H1 (cell line): Measurements from ENCODE around the gene RD3L. TPM values are rescaled to one million over a fixed set of nuclear protein-coding genes. Genes with fewer than 3 reads are reported as not detected.

Experiments used
- CTCF ChIA-PET: fragments of 300-600 bp; sonication (Branson Sonifier 250); formaldehyde crosslinking; loops from one replicate; lab custom pipeline; 2021; ENCODE audit not compliant: partially characterized antibody; lab: Charles Lee
- POLR2A ChIA-PET: fragments of 300-600 bp; sonication (Branson Sonifier 250); formaldehyde crosslinking; loops from one replicate; lab custom pipeline; 2021; ENCODE audit warnings: inconsistent platforms; ENCODE audit not compliant: partially characterized antibody; lab: Charles Lee
- DNase-seq, 2 experiments: peaks; one replicate each; pipeline versions ENCODE4 v3.0.0 to v3.0.0-alpha.2; 2010 to 2022; ENCODE audit warnings: low spot score in 2 of 2, low read depth in 1 of 2, mixed read lengths in 1 of 2
- FAIRE-seq: peaks from 2 replicates; lab custom pipeline; 2011; peaks lifted over from hg19 to GRCh38; lab: Jason Lieb, UNC
- H2AFZ ChIP-seq: 2 replicates; pipeline ENCODE4 v1.8.1; 2012; ENCODE audit warnings: low read length, inconsistent platforms
- H2AK5ac ChIP-seq: 2 replicates; pipeline ENCODE4 v1.6.1; 2013; ENCODE audit warnings: low read depth, low read length
- H2BK120ac ChIP-seq: replicated peaks from 2 replicates; pipeline ENCODE3; 2013; ENCODE audit warnings: low read depth, low read length, inconsistent platforms
- H2BK12ac ChIP-seq: 2 replicates; pipeline ENCODE4 v1.6.1; 2013; ENCODE audit warnings: low read depth, low read length
- H2BK15ac ChIP-seq: 2 replicates; pipeline ENCODE4 v1.6.1; 2013; ENCODE audit warnings: low read length
- H2BK20ac ChIP-seq: 2 replicates; pipeline ENCODE4 v1.6.1; 2013; ENCODE audit warnings: low read length
- H2BK5ac ChIP-seq: 2 replicates; pipeline ENCODE4 v1.6.1; 2013; ENCODE audit warnings: low read depth, low read length
- H3K14ac ChIP-seq: 2 replicates; pipeline ENCODE4 v1.6.1; 2013; ENCODE audit warnings: inconsistent platforms; ENCODE audit not compliant: insufficient read length
- H3K18ac ChIP-seq: 2 replicates; pipeline ENCODE4 v1.6.1; 2013; ENCODE audit warnings: low read length; ENCODE audit errors: extremely low read depth
- H3K23ac ChIP-seq: 2 replicates; pipeline ENCODE4 v1.6.1; 2013; ENCODE audit warnings: inconsistent platforms; ENCODE audit not compliant: insufficient read length
- H3K23me2 ChIP-seq: 2 replicates; pipeline ENCODE4 v1.6.1; 2013; ENCODE audit warnings: low read depth, low read length
- H3K27ac ChIP-seq: 2 replicates; pipeline ENCODE4 v1.6.1; 2011; ENCODE audit warnings: low read depth, low read length, inconsistent platforms
- H3K27me3 ChIP-seq, 4 experiments: replicated peaks in 1 of 4; 1 replicate in 1 of 4; 2 replicates in 3 of 4; pipeline versions ENCODE4 v1.6.1 to v1.8.1; 2011 to 2013; ENCODE audit warnings: low read length in 3 of 4, mild to moderate bottlenecking in 3 of 4, inconsistent platforms in 2 of 4, mixed read lengths in 2 of 4, moderate library complexity in 1 of 4; ENCODE audit not compliant: control insufficient read depth in 3 of 4, insufficient read depth in 3 of 4; ENCODE audit errors: extremely low read depth in 1 of 4
- H3K36me3 ChIP-seq, 4 experiments: 2 replicates each; pipeline versions ENCODE4 v1.6.1 to v1.8.1; 2011 to 2013; ENCODE audit warnings: mild to moderate bottlenecking in 4 of 4, low read length in 3 of 4, moderate library complexity in 2 of 4, control low read depth in 1 of 4, inconsistent platforms in 1 of 4; ENCODE audit not compliant: insufficient read depth in 4 of 4, control insufficient read depth in 2 of 4
- H3K4ac ChIP-seq: replicated peaks from 2 replicates; pipeline ENCODE3; 2013; ENCODE audit warnings: low read length, low read depth, mixed read lengths, inconsistent platforms; ENCODE audit not compliant: insufficient read length
- H3K4me1 ChIP-seq, 4 experiments: replicated peaks in 1 of 4; 1 replicate in 1 of 4; 2 replicates in 3 of 4; pipeline versions ENCODE4 v1.6.1 to v1.8.1; 2011 to 2013; ENCODE audit warnings: low read length in 3 of 4, inconsistent platforms in 2 of 4, mixed read lengths in 1 of 4; ENCODE audit not compliant: insufficient read depth in 4 of 4, control insufficient read depth in 3 of 4
- H3K4me2 ChIP-seq, 2 experiments: 2 replicates each; pipeline versions ENCODE4 v1.6.1 to v1.8.1; 2011 to 2013; ENCODE audit warnings: low read depth in 2 of 2, low read length in 2 of 2, control low read depth in 1 of 2, inconsistent platforms in 1 of 2, mild to moderate bottlenecking in 1 of 2; ENCODE audit not compliant: insufficient read depth in 1 of 2
- H3K4me3 ChIP-seq, 4 experiments: fragments of 200-600, 300-600 bp in 1 of 4; sonication (generic), shearing (Covaris generic), sonication (Bioruptor Twin) in 1 of 4; 2 replicates each; pipeline versions ENCODE4 v1.5.1 to v1.8.1; 2011 to 2016; ENCODE audit warnings: low read length in 4 of 4, low read depth in 3 of 4, control low read depth in 2 of 4, inconsistent platforms in 2 of 4, mild to moderate bottlenecking in 2 of 4, mixed read lengths in 1 of 4, moderate library complexity in 1 of 4; ENCODE audit not compliant: insufficient read depth in 2 of 4; ENCODE audit errors: extremely low read depth in 1 of 4
- H3K56ac ChIP-seq: replicated peaks from 2 replicates; pipeline ENCODE3; 2013; ENCODE audit warnings: low read depth, mild to moderate bottlenecking, mixed read lengths, low read length, inconsistent platforms; ENCODE audit not compliant: insufficient read length
- H3K79me1 ChIP-seq: 2 replicates; pipeline ENCODE4 v1.6.1; 2013; ENCODE audit warnings: low read depth, low read length, control low read depth
- H3K79me2 ChIP-seq, 2 experiments: 2 replicates each; pipeline versions ENCODE4 v1.6.1 to v1.8.1; 2012 to 2013; ENCODE audit warnings: low read length in 2 of 2, mild to moderate bottlenecking in 2 of 2, inconsistent platforms in 1 of 2; ENCODE audit not compliant: insufficient read depth in 2 of 2, control insufficient read depth in 1 of 2
- H3K9ac ChIP-seq, 4 experiments: replicated peaks in 1 of 4; 1 replicate in 1 of 4; 2 replicates in 3 of 4; pipeline versions ENCODE4 v1.6.1 to v1.8.1; 2011 to 2013; ENCODE audit warnings: low read depth in 3 of 4, low read length in 3 of 4, control low read depth in 2 of 4, mild to moderate bottlenecking in 2 of 4, moderate library complexity in 2 of 4, inconsistent platforms in 1 of 4; ENCODE audit errors: extremely low read depth in 1 of 4
- H3K9me3 ChIP-seq, 2 experiments: 2 replicates each; pipeline versions ENCODE4 v1.6.1 to v1.8.1; 2012 to 2013; ENCODE audit warnings: mild to moderate bottlenecking in 2 of 2, moderate library complexity in 2 of 2, control low read depth in 1 of 2, inconsistent platforms in 1 of 2, low read depth in 1 of 2, low read length in 1 of 2, mixed read lengths in 1 of 2; ENCODE audit not compliant: insufficient read depth in 2 of 2
- H4K20me1 ChIP-seq, 2 experiments: replicated peaks in 1 of 2; 2 replicates each; pipeline versions ENCODE3 to v1.8.1; 2011 to 2013; ENCODE audit warnings: inconsistent platforms in 2 of 2, low read length in 2 of 2, mild to moderate bottlenecking in 1 of 2; ENCODE audit not compliant: insufficient read depth in 2 of 2, control insufficient read depth in 1 of 2
- H4K5ac ChIP-seq: 2 replicates; pipeline ENCODE4 v1.6.1; 2013; ENCODE audit warnings: low read length, low read depth, mixed read lengths, inconsistent platforms; ENCODE audit not compliant: insufficient read length
- H4K8ac ChIP-seq: 2 replicates; pipeline ENCODE4 v1.8.0; 2013; ENCODE audit warnings: mild to moderate bottlenecking, moderate library complexity, low read length, inconsistent platforms; ENCODE audit not compliant: insufficient read depth; ENCODE audit errors: extremely low read depth
- H4K91ac ChIP-seq: replicated peaks from 2 replicates; pipeline ENCODE3; 2013; ENCODE audit warnings: low read length, mixed read lengths, inconsistent platforms; ENCODE audit not compliant: insufficient read length
- ASH2L ChIP-seq: fragments of 200-600, 300-600 bp; sonication (generic); IDR thresholded peaks from one replicate; pipeline ENCODE4 v1.7.1; 2017; ENCODE audit warnings: low read length
- CHD2 ChIP-seq: IDR thresholded peaks from 2 replicates; pipeline ENCODE4 v1.6.1; 2012; ENCODE audit warnings: low read length, improper control_type of control experiment
- E2F6 ChIP-seq: IDR thresholded peaks from 2 replicates; pipeline ENCODE4 v1.6.1; 2012; ENCODE audit warnings: inconsistent platforms
- KDM4A ChIP-seq: IDR thresholded peaks from one replicate; pipeline ENCODE4 v1.7.1; 2012; ENCODE audit warnings: low read depth, mild to moderate bottlenecking, moderate library complexity, low read length, inconsistent platforms; ENCODE audit not compliant: severe bottlenecking
- POLR2A ChIP-seq, 2 experiments: IDR thresholded peaks; 1 replicate in 1 of 2; 2 replicates in 1 of 2; pipeline ENCODE4 v1.6.1; 2011; ENCODE audit warnings: low read depth in 2 of 2, low read length in 2 of 2, mild to moderate bottlenecking in 2 of 2; ENCODE audit errors: control extremely low read depth in 1 of 2
- RNF2 ChIP-seq: fragments of 200-900, 300-1000 bp; sonication (generic); IDR thresholded peaks from 2 replicates; pipeline ENCODE4 v1.7.1; 2016; ENCODE audit warnings: borderline replicate concordance, low read depth, mild to moderate bottlenecking, antibody characterized with exemption, low read length; ENCODE audit not compliant: poor library complexity, severe bottlenecking; ENCODE audit errors: missing control alignments
- SAP30 ChIP-seq: fragments of 300-600 bp; sonication (generic); IDR thresholded peaks from 2 replicates; pipeline ENCODE4 v1.7.1; 2012; ENCODE audit warnings: low read length, moderate library complexity, mild to moderate bottlenecking, inconsistent platforms; ENCODE audit not compliant: insufficient read depth, insufficient replicate concordance
- SP1 ChIP-seq: IDR thresholded peaks from 2 replicates; pipeline ENCODE4 v1.6.1; 2011; ENCODE audit warnings: low read depth, low read length
- TAF1 ChIP-seq: IDR thresholded peaks from 2 replicates; pipeline ENCODE4 v1.6.1; 2011; ENCODE audit warnings: mild to moderate bottlenecking, low read depth, low read length
- TCF12 ChIP-seq: IDR thresholded peaks from 2 replicates; pipeline ENCODE4 v1.6.1; 2011; ENCODE audit warnings: low read depth, mild to moderate bottlenecking, low read length
- WGBS, 2 experiments: shearing (Covaris generic) in 1 of 2; methylation state at CpG; one replicate each; pipeline versions ENCODE4 v1.1.6 to v1.1.7; 2013 to 2015; ENCODE audit warnings: low lambda C conversion rate in 2 of 2, mixed read lengths in 2 of 2, inconsistent platforms in 1 of 2, low coverage in 1 of 2, missing lambda C conversion rate in 1 of 2; ENCODE audit not compliant: insufficient replicate concordance in 2 of 2, insufficient coverage in 1 of 2, insufficient read length in 1 of 2; ENCODE audit errors: extremely low coverage in 1 of 2, missing lambda C conversion rate in 1 of 2; 5-methylcytosine and 5-hydroxymethylcytosine counted together
- polyA plus RNA-seq, 7 experiments: library from polyadenylated mRNA; depleted of rRNA in 3 of 7; stranded (reverse) in 5 of 7; unstranded in 2 of 7; fragments of >200 nt in 5 of 7; fragments of 200-250 nt in 2 of 7; gene quantifications; 1 replicate in 5 of 7; 2 replicates in 1 of 7; 4 replicates in 1 of 7; pipeline versions ENCODE4 v1.2.1 to v1.2.3, GENCODE V29; 2011 to 2013; ENCODE audit warnings: missing spikeins in 2 of 7, mixed read lengths in 2 of 7
- total RNA-seq: library from RNA; stranded (reverse); fragmentation: NEBNext Ultra II Directional; extraction: Animal tissue kit (Norgen Biotek cat#: 25700); gene quantifications from 2 replicates; pipeline ENCODE4 v1.2.1, GENCODE V29; 2021
- TF ChIP-seq, protein P1 (sequence below): IDR thresholded peaks from 2 replicates; pipeline ENCODE4 v1.6.1; 2012; ENCODE audit warnings: low read length, inconsistent platforms

Gene RD3L
- total and polyA plus RNA-seq, 2 of the 8 experiments (the other 6 are each of a cell fraction or from before 2014, with no cell fraction given), result not detected

DNA sequence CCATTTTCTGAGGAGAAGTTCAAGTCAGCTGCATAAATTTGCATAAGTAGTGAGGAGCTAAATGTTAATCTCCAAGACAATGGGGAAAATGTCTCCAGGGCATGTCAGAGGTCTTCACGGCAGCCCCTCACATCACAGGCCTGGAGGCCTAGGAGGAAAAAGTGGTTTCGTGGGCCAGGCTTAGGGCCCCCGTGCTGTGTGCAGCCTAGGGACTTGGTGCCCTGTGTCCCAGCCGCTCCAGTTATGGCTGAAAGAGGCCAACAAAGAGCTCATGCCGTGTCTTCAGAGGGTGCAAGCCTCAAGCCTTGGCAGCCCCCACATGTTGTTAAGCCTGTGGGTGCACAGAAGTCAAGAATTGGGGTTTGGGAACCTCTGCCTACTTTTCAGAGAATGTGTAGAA, 41.9 kb upstream of the RD3L start:
- ChIA-PET CTCF (interaction anchor here (0.8 to 1.7 kb wide), 3 partner anchors 11 to 85 kb away, joined by 3 to 4 read pairs (median 3); no protein-coding TSS in a partner anchor), POLR2A (no interaction called here)
- no peaks in the 10 kb centered on the region for H3K36me3 ChIP-seq
- no peak overlapping the region for H3K4me3 ChIP-seq
- no peak overlapping the region for H2BK120ac ChIP-seq
- no peaks in the 10 kb centered on the region for H4K20me1 ChIP-seq
- H3K27ac ChIP-seq, result no peak overlapping the region
- H3K9me3 ChIP-seq, result peaks cover 19 to 27% of the 10 kb centered on the region in 2 experiments
- DNase-seq (no peak), FAIRE-seq (no peak)
- no peak overlapping the region for H3K9ac ChIP-seq
- H3K4ac ChIP-seq, result no peak overlapping the region
- no peak overlapping the region for H4K8ac ChIP-seq
- TF ChIP-seq RNF2 (no peak), SAP30 (no peak), TCF12 (no peak), TAF1 (no peak), E2F6 (no peak), CHD2 (no peak), ASH2L (no peak), KDM4A (no peak), SP1 (no peak), POLR2A (IDR thresholded peaks at IDR 0.05; ENCODE audit: control extremely low read depth in 1 of 2, low read depth in 2 of 2, low read length in 2 of 2) (no peak)
- TF ChIP-seq, protein P1, sequence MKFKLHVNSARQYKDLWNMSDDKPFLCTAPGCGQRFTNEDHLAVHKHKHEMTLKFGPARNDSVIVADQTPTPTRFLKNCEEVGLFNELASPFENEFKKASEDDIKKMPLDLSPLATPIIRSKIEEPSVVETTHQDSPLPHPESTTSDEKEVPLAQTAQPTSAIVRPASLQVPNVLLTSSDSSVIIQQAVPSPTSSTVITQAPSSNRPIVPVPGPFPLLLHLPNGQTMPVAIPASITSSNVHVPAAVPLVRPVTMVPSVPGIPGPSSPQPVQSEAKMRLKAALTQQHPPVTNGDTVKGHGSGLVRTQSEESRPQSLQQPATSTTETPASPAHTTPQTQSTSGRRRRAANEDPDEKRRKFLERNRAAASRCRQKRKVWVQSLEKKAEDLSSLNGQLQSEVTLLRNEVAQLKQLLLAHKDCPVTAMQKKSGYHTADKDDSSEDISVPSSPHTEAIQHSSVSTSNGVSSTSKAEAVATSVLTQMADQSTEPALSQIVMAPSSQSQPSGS, result no peak
- H3K23ac ChIP-seq, result no peak overlapping the region
- no peak overlapping the region for H4K91ac ChIP-seq
- H3K4me1 ChIP-seq, result no peaks in the 10 kb centered on the region
- H2AK5ac ChIP-seq, result no peak overlapping the region
- no peaks in the 10 kb centered on the region for H3K79me1 ChIP-seq
- no peaks in the 10 kb centered on the region for H3K23me2 ChIP-seq
- no peaks in the 10 kb centered on the region for H3K79me2 ChIP-seq
- H4K5ac ChIP-seq, result no peak overlapping the region
- H2BK20ac ChIP-seq, result no peak overlapping the region
- 84% methylated on average over 5 of the region's 5 CpGs; no CpG with 5 or more reads in 1 of the 2 experiments for WGBS, 2 experiments
- H2BK15ac ChIP-seq, result no peak overlapping the region
- no peak overlapping the region for H3K14ac ChIP-seq
- H2BK12ac ChIP-seq, result no peak overlapping the region
- no peak overlapping the region for H3K4me2 ChIP-seq
- no peak overlapping the region for H2BK5ac ChIP-seq
- no peak overlapping the region for H2AFZ ChIP-seq
- H3K27me3 ChIP-seq, result no peaks in the 10 kb centered on the region
- no peak overlapping the region for H3K56ac ChIP-seq
- H3K18ac ChIP-seq, result no peak overlapping the region
